HG02852 (cell line): ENCODE results near the gene HS3ST3A1.

Source experiments
- ATAC-seq: cut with Tn5 transposase; IDR thresholded peaks from one replicate; pipeline ENCODE4 v1.9.1; 2021; ENCODE audit warnings: mild to moderate bottlenecking, moderate library complexity; ENCODE audit not compliant: unreplicated experiment

Gene HS3ST3A1

DNA sequence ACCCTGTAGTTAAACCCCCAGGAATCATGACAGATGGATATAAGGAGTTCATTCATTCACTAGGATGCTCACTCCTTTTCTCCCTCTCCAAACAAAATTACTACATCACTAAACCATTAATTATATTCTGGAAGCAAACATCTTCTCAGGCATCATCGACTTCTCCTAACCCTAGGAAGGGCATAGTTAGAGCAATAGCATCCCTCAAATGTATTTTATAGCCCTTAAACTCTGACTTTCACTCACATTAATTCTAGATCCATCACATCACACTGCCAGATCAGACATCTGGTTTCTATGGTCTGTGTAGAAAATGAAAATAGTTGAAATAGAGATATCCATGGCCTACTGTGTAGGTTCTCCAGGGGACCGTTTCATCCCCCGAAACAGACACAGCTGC is 143.9 kb downstream of the HS3ST3A1 start:
- ATAC-seq, result no peak
